Activated CD4-positive, alpha-beta T cell treated with anti-CD3 and anti-CD28 coated beads, Interleukin-2, amount 50 U/mL, for 1 hour (primary cell): ENCODE data around the gene DUSP5.
"Not testable (repeated sequence)": the region's sequence is repeated elsewhere in the genome, so short reads cannot be mapped to it uniquely, and the experiment has no call there.

Experiments used
- DNase-seq: peaks from one replicate; pipeline ENCODE4 v3.0.0-alpha.2; 2020

Gene DUSP5

GRCh38 chr10:110497438-110498086 is at the start of gene DUSP5:
TSS of gene DUSP5 (plus strand) at chr10:110497907. CDS start at chr10:110498122, 215 bp downstream.
- peak; percentile 93 for DNase-seq

- no peak for DNase-seq
Observed at GRCh38 chr10:110448682-110449418, 48.9 kb upstream of the DUSP5 start.

GRCh38 chr10:110455446-110455845 is 42.3 kb upstream of the DUSP5 start:
- no peak for DNase-seq

- DNase-seq = no peak
Observed at GRCh38 chr10:110456046-110456445, 41.7 kb upstream of the DUSP5 start.

GRCh38 chr10:110456523-110457091 is 41.1 kb upstream of the DUSP5 start:
- DNase-seq = no peak

- DNase-seq = no peak
Observed at GRCh38 chr10:110457851-110458250, 39.9 kb upstream of the DUSP5 start.

GRCh38 chr10:110458266-110458920 is 39.3 kb upstream of the DUSP5 start:
- DNase-seq = no peak

- no peak for DNase-seq
Observed at GRCh38 chr10:110459600-110459999, 38.1 kb upstream of the DUSP5 start.

- DNase-seq = peak; percentile 23
Observed at GRCh38 chr10:110460111-110460809, 37.4 kb upstream of the DUSP5 start.

- no peak for DNase-seq
Observed at GRCh38 chr10:110461088-110461487, 36.6 kb upstream of the DUSP5 start.

GRCh38 chr10:110461530-110461929 is 36.2 kb upstream of the DUSP5 start:
- DNase-seq = no peak

GRCh38 chr10:110462166-110463095 is 35.3 kb upstream of the DUSP5 start:
- DNase-seq = no peak

GRCh38 chr10:110468258-110468657 is 29.4 kb upstream of the DUSP5 start:
- not testable (repeated sequence) for DNase-seq

GRCh38 chr10:110470541-110470940 is 27.2 kb upstream of the DUSP5 start:
- not testable (repeated sequence) for DNase-seq

- DNase-seq = no peak
Observed at GRCh38 chr10:110471566-110472139, 26.1 kb upstream of the DUSP5 start.

- no peak for DNase-seq
Observed at GRCh38 chr10:110474017-110474416, 23.7 kb upstream of the DUSP5 start.

GRCh38 chr10:110474826-110475225 is 22.9 kb upstream of the DUSP5 start:
- no peak for DNase-seq

- DNase-seq = no peak
Observed at GRCh38 chr10:110475722-110476515, 21.8 kb upstream of the DUSP5 start.

- no peak for DNase-seq
Observed at GRCh38 chr10:110479710-110480109, 18.0 kb upstream of the DUSP5 start.

- no peak for DNase-seq
Observed at GRCh38 chr10:110480387-110480786, 17.3 kb upstream of the DUSP5 start.

- no peak for DNase-seq
Observed at GRCh38 chr10:110481919-110482318, 15.8 kb upstream of the DUSP5 start.
